Type B pancreatic cell (in vitro differentiated cells): ENCODE measurements around the gene PRDM15. TPM values are rescaled to one million over a fixed set of nuclear protein-coding genes. Genes with fewer than 3 reads are reported as not detected.

Experiments used
- DNase-seq: peaks from one replicate; pipeline ENCODE4 v3.0.0; 2021; ENCODE audit warnings: mixed read lengths; ENCODE audit not compliant: unreplicated experiment; ENCODE audit errors: extremely low spot score
- H3K27ac Mint-ChIP-seq: 2 replicates; pipeline ENCODE4 v1.8.0; 2021; ENCODE audit warnings: mild to moderate bottlenecking, mixed read lengths
- H3K27me3 Mint-ChIP-seq: 2 replicates; pipeline ENCODE4 v1.8.0; 2021; ENCODE audit warnings: mixed read lengths
- H3K36me3 Mint-ChIP-seq: 2 replicates; pipeline ENCODE4 v1.8.0; 2021; ENCODE audit warnings: mixed read lengths
- H3K4me1 Mint-ChIP-seq: one replicate; pipeline ENCODE4 v1.8.0; 2021; ENCODE audit warnings: mixed read lengths; ENCODE audit not compliant: unreplicated experiment
- H3K4me3 Mint-ChIP-seq: 2 replicates; pipeline ENCODE4 v1.8.0; 2021; ENCODE audit warnings: mild to moderate bottlenecking, mixed read lengths
- H3K9me3 Mint-ChIP-seq: 2 replicates; pipeline ENCODE4 v1.8.0; 2021; ENCODE audit warnings: mixed read lengths
- total RNA-seq: library from RNA; stranded (reverse); gene quantifications from 2 replicates; pipeline ENCODE4 v1.2.1, GENCODE V29; 2021; ENCODE audit warnings: low replicate concordance
- TF ChIP-seq, protein P1 (sequence below): fragments of 200-600 bp; sonication (generic); conservative IDR thresholded peaks from 2 replicates; pipeline ENCODE4 v1.5.0; 2021; ENCODE audit warnings: antibody characterized with exemption, mild to moderate bottlenecking

PRDM15 gene
- total RNA-seq, 1 donor from 2014 or later = 8.8 TPM

DNA sequence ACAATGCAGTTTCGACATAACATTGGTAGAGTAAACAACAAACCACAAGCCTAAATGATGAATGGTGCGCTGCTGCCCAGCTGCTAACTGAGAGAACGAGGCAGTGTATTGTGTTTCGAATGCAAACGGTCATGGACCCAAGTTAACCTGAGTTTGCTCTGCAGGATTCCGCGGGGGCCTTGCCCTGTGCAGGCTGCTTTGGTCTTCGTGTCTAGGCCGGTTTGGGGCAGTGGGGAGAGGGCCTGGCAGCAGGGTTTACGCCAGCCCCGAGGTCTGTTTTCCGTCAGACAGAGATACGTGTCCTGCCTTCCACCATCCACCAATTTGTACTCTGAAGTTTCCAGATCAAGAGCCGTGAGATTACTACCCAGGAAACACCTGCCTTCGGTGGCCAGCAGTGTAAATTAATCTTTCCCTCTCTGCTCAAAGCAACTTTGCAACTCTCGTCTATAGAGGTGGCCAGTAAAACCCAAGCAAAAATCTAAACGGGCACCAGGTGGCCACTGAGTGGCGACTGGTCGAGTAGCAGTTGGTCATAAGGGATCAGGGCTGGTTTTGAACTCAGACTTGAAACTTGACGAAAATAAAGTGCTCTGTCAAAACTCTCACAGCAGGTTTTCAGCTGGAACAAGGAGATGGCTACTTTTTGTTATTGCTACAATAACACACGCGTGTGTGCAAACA is 6.3 kb upstream of the PRDM15 start:
- Mint-ChIP-seq H3K4me1 (peaks cover 10% of the 10 kb centered on the region), H3K9me3 (no peaks in the 10 kb centered on the region), H3K4me3 (peak overlapping the region; percentile 43), H3K27ac (no peak overlapping the region), H3K27me3 (no peaks in the 10 kb centered on the region), H3K36me3 (peaks cover 4% of the 10 kb centered on the region)
- TF ChIP-seq, protein P1, sequence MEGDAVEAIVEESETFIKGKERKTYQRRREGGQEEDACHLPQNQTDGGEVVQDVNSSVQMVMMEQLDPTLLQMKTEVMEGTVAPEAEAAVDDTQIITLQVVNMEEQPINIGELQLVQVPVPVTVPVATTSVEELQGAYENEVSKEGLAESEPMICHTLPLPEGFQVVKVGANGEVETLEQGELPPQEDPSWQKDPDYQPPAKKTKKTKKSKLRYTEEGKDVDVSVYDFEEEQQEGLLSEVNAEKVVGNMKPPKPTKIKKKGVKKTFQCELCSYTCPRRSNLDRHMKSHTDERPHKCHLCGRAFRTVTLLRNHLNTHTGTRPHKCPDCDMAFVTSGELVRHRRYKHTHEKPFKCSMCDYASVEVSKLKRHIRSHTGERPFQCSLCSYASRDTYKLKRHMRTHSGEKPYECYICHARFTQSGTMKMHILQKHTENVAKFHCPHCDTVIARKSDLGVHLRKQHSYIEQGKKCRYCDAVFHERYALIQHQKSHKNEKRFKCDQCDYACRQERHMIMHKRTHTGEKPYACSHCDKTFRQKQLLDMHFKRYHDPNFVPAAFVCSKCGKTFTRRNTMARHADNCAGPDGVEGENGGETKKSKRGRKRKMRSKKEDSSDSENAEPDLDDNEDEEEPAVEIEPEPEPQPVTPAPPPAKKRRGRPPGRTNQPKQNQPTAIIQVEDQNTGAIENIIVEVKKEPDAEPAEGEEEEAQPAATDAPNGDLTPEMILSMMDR = no peak
- DNase-seq = no peak

DNA sequence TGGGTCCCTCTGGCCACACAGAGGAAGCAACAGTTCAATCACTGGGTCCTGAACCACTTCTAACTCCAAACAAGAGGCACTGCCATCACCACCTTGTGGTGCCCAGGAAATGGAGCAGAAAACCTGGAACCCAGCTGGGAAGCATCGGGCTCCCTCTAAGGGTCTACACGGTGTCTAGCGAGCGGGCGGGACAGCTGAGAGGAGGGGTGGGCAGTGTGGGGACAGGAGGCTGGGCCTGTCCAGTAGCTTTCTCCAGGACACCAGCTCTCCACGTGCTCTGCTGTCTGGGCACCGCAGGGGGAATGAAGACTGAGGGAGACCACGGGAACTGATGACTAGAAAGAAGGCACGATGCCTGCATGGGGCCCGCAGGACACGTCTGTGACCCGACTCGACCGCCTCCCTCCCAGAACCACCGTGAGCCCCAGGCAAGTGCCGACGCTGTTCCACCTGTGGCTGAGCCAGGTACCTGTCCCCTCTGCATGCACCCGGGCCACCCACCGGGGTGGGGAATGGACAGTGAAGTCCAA is 5.4 kb upstream of the PRDM15 start:
- DNase-seq = no peak

DNA sequence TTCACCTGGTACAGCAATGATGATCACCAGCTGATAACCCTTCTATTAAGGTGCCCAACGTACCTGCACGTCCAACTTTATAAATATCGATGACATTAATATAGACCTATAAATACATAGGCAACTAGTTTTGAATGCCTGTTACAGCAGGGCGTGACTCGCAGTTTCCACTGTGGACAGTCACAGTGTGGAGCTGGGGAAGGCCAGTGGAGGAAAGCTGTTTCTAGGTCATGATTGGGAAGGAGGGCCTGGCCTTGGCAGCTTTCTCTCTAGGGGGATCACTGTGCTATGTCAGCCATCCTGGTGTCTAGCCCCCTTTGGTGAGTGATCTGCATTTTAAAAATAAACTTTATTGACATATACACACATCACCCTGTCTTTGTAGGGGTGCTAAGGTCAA is 4.4 kb upstream of the PRDM15 start:
- no peak overlapping the region for H3K4me3 Mint-ChIP-seq

More for the DNA sequence above, 5.4 kb upstream of the PRDM15 start:
- H3K4me1 Mint-ChIP-seq = peaks cover 10% of the 10 kb centered on the region
- H3K4me3 Mint-ChIP-seq = no peak overlapping the region
- no peaks in the 10 kb centered on the region for H3K27me3 Mint-ChIP-seq
- H3K27ac Mint-ChIP-seq = no peak overlapping the region
- TF ChIP-seq, protein P1 = no peak
- peaks cover 4% of the 10 kb centered on the region for H3K36me3 Mint-ChIP-seq
- no peaks in the 10 kb centered on the region for H3K9me3 Mint-ChIP-seq

DNA sequence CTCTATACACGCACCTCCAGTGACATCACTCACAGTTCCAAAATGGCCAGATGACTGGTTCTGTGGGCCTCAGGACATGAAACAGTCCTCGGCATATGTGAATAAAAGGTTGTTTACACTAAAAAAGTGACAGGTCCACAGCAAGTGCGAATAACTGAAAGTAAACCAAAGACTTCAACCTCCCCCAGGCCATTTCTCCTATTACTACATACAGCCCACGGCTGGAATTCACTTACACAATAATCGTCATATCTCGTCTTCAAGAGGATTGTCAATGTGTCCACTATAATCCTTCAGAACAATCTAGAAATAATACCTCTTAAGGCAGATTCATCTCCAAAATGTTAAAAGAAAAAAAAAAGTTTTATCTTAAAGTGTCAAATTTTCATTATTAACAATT is 1.9 kb upstream of the PRDM15 start:
- Mint-ChIP-seq H3K27ac (peak overlapping the region; percentile 10), H3K4me1 (peaks cover 20% of the 10 kb centered on the region), H3K9me3 (no peaks in the 10 kb centered on the region), H3K4me3 (peak overlapping the region; percentile 78), H3K36me3 (no peaks in the 10 kb centered on the region), H3K27me3 (no peaks in the 10 kb centered on the region)
- no peak for DNase-seq
- TF ChIP-seq, protein P1 = no peak

More for the DNA sequence above, 4.4 kb upstream of the PRDM15 start:
- DNase-seq = no peak
- H3K36me3 Mint-ChIP-seq = peaks cover under 1% of the 10 kb centered on the region
- TF ChIP-seq, protein P1 = no peak
- peaks cover 10% of the 10 kb centered on the region for H3K4me1 Mint-ChIP-seq
- no peaks in the 10 kb centered on the region for H3K9me3 Mint-ChIP-seq
- H3K27ac Mint-ChIP-seq = no peak overlapping the region
- H3K27me3 Mint-ChIP-seq = no peaks in the 10 kb centered on the region

DNA sequence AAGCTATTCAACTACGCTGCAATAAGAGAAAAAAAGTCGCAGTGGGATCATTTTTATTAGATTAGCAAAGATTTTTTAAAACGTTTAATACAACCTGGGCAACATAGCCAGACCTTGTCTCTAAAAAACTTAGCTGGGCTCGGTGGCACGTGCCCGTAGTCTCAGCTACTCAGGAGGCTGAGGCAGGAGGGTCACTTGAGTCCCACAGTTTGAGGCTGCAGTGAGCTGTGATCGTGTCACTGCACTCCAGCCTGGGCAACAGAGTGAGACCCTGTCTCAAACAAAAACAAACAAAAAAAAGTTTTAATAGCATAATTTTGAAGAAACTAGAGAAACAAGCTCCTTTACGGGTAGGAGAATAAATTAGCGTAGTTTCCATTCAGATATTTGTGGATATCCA is 1.0 kb upstream of the PRDM15 start:
- H3K36me3 Mint-ChIP-seq = no peaks in the 10 kb centered on the region
- H3K27me3 Mint-ChIP-seq = no peaks in the 10 kb centered on the region
- peak overlapping the region; percentile 93 for H3K4me3 Mint-ChIP-seq
- H3K27ac Mint-ChIP-seq = peak overlapping the region; percentile 94
- TF ChIP-seq, protein P1 = no peak
- H3K9me3 Mint-ChIP-seq = no peaks in the 10 kb centered on the region
- H3K4me1 Mint-ChIP-seq = peaks cover 12% of the 10 kb centered on the region
- no peak for DNase-seq
